Memory B cell (primary cell): ENCODE data around the gene MRRF.

Source experiments
- ATAC-seq: fragments of 150-1000 bp; cut with Tn5 transposase; 2 replicates; pipeline ENCODE4 v1.10.0; 2021; ENCODE audit warnings: low read depth, mild to moderate bottlenecking, moderate library complexity
- DNase-seq, 2 donors: peaks; one replicate each; pipeline ENCODE4 v3.0.0; 2022; ENCODE audit warnings: low spot score in 2 of 2
- H3K27ac Mint-ChIP-seq: one replicate; pipeline ENCODE4 v1.8.0; 2022; ENCODE audit warnings: mild to moderate bottlenecking, moderate library complexity, mixed read lengths
- H3K27me3 Mint-ChIP-seq: one replicate; pipeline ENCODE4 v1.8.0; 2022; ENCODE audit warnings: mixed read lengths
- H3K36me3 Mint-ChIP-seq: one replicate; pipeline ENCODE4 v1.8.0; 2022; ENCODE audit warnings: mild to moderate bottlenecking, mixed read lengths
- H3K4me1 Mint-ChIP-seq: one replicate; pipeline ENCODE4 v1.8.0; 2022; ENCODE audit warnings: mixed read lengths
- H3K4me3 Mint-ChIP-seq: one replicate; pipeline ENCODE4 v1.8.0; 2022; ENCODE audit warnings: mild to moderate bottlenecking, moderate library complexity, mixed read lengths
- H3K9me3 Mint-ChIP-seq: one replicate; pipeline ENCODE4 v1.8.0; 2022; ENCODE audit warnings: mixed read lengths

MRRF gene

GRCh38 chr9:122264360-122265148, at the start of gene MRRF, which contains the start of gene RBM18:
MRRF (plus strand) TSS chr9:122264882; CDS start chr9:122270892, 6,010 bp downstream.
RBM18 (minus strand) TSS chr9:122264840; CDS start chr9:122261492, 3,348 bp downstream.
- ATAC-seq, result peak; percentile 87
- Mint-ChIP-seq H3K36me3 (peaks cover 3% of the 10 kb centered on the region), H3K27me3 (no peaks in the 10 kb centered on the region), H3K9me3 (no peaks in the 10 kb centered on the region), H3K27ac (peak within 1 kb of the TSS; percentile 98), H3K4me1 (peaks cover 28% of the 10 kb centered on the region), H3K4me3 (peak within 1 kb of the TSS; percentile 99)
- peak; percentile 88 to 98 for DNase-seq

- H3K4me1 Mint-ChIP-seq, result peaks cover 15% of the 10 kb centered on the region
- DNase-seq (no peak), ATAC-seq (no peak)
- H3K27ac Mint-ChIP-seq, result no peak overlapping the region
- H3K27me3 Mint-ChIP-seq, result peaks cover 47% of the 10 kb centered on the region
- H3K4me3 Mint-ChIP-seq, result no peak overlapping the region
- no peaks in the 10 kb centered on the region for H3K36me3 Mint-ChIP-seq
- H3K9me3 Mint-ChIP-seq, result no peaks in the 10 kb centered on the region
Measured at GRCh38 chr9:122215663-122216062, 49.0 kb upstream of the MRRF start.

- H3K27me3 Mint-ChIP-seq, result peaks cover 47% of the 10 kb centered on the region
- peaks cover 15% of the 10 kb centered on the region for H3K4me1 Mint-ChIP-seq
- no peak overlapping the region for H3K4me3 Mint-ChIP-seq
- ATAC-seq (no peak), DNase-seq (no peak)
- H3K27ac Mint-ChIP-seq, result no peak overlapping the region
- H3K36me3 Mint-ChIP-seq, result no peaks in the 10 kb centered on the region
- no peaks in the 10 kb centered on the region for H3K9me3 Mint-ChIP-seq
Measured at GRCh38 chr9:122216138-122216797, 48.4 kb upstream of the MRRF start.

GRCh38 chr9:122216798-122217418, 47.8 kb upstream of the MRRF start:
- ATAC-seq (no peak), DNase-seq (no peak)
- H3K27ac Mint-ChIP-seq, result no peak overlapping the region
- H3K4me1 Mint-ChIP-seq, result peaks cover 15% of the 10 kb centered on the region
- no peaks in the 10 kb centered on the region for H3K9me3 Mint-ChIP-seq
- H3K4me3 Mint-ChIP-seq, result no peak overlapping the region
- no peaks in the 10 kb centered on the region for H3K36me3 Mint-ChIP-seq
- H3K27me3 Mint-ChIP-seq, result peaks cover 51% of the 10 kb centered on the region

- no peak overlapping the region for H3K4me3 Mint-ChIP-seq
- H3K9me3 Mint-ChIP-seq, result no peaks in the 10 kb centered on the region
Measured at GRCh38 chr9:122217640-122218039, 47.0 kb upstream of the MRRF start.

GRCh38 chr9:122218071-122218934, 46.4 kb upstream of the MRRF start:
- Mint-ChIP-seq H3K4me1 (peaks cover 14% of the 10 kb centered on the region), H3K9me3 (no peaks in the 10 kb centered on the region), H3K4me3 (peak overlapping the region; percentile 13), H3K36me3 (no peaks in the 10 kb centered on the region), H3K27me3 (peaks cover 50% of the 10 kb centered on the region), H3K27ac (no peak overlapping the region)
- ATAC-seq (no peak), DNase-seq (no peak)

More at GRCh38 chr9:122217640-122218039, 47.0 kb upstream of the MRRF start:
- DNase-seq, result no peak
- Mint-ChIP-seq H3K36me3 (no peaks in the 10 kb centered on the region), H3K27ac (no peak overlapping the region), H3K27me3 (peaks cover 52% of the 10 kb centered on the region), H3K4me1 (peaks cover 15% of the 10 kb centered on the region)
- ATAC-seq, result no peak

GRCh38 chr9:122218935-122219855, 45.5 kb upstream of the MRRF start:
- peak overlapping the region; percentile 72 for H3K4me3 Mint-ChIP-seq
- no peak for DNase-seq
- H3K27me3 Mint-ChIP-seq, result peaks cover 51% of the 10 kb centered on the region
- peaks cover 11% of the 10 kb centered on the region for H3K4me1 Mint-ChIP-seq
- no peak overlapping the region for H3K27ac Mint-ChIP-seq
- ATAC-seq, result peak; percentile 34
- H3K36me3 Mint-ChIP-seq, result no peaks in the 10 kb centered on the region
- no peaks in the 10 kb centered on the region for H3K9me3 Mint-ChIP-seq

GRCh38 chr9:122219856-122220672, 44.6 kb upstream of the MRRF start:
- DNase-seq (no peak), ATAC-seq (no peak)
- no peak overlapping the region for H3K4me3 Mint-ChIP-seq
- H3K27me3 Mint-ChIP-seq, result peaks cover 57% of the 10 kb centered on the region
- no peaks in the 10 kb centered on the region for H3K9me3 Mint-ChIP-seq
- H3K4me1 Mint-ChIP-seq, result peaks cover 11% of the 10 kb centered on the region
- no peak overlapping the region for H3K27ac Mint-ChIP-seq
- H3K36me3 Mint-ChIP-seq, result no peaks in the 10 kb centered on the region

GRCh38 chr9:122220673-122221182, 44.0 kb upstream of the MRRF start:
- Mint-ChIP-seq H3K36me3 (no peaks in the 10 kb centered on the region), H3K9me3 (no peaks in the 10 kb centered on the region), H3K27me3 (peaks cover 56% of the 10 kb centered on the region), H3K4me1 (peaks cover 11% of the 10 kb centered on the region), H3K27ac (no peak overlapping the region), H3K4me3 (no peak overlapping the region)
- no peak for ATAC-seq
- DNase-seq, result no peak

GRCh38 chr9:122221183-122221811, 43.4 kb upstream of the MRRF start:
- no peak for ATAC-seq
- H3K27ac Mint-ChIP-seq, result no peak overlapping the region
- H3K9me3 Mint-ChIP-seq, result no peaks in the 10 kb centered on the region
- peaks cover 51% of the 10 kb centered on the region for H3K27me3 Mint-ChIP-seq
- no peak overlapping the region for H3K4me3 Mint-ChIP-seq
- H3K36me3 Mint-ChIP-seq, result no peaks in the 10 kb centered on the region
- no peak for DNase-seq
- peaks cover 11% of the 10 kb centered on the region for H3K4me1 Mint-ChIP-seq

- Mint-ChIP-seq H3K4me1 (peaks cover 11% of the 10 kb centered on the region), H3K4me3 (no peak overlapping the region), H3K36me3 (no peaks in the 10 kb centered on the region), H3K27me3 (peaks cover 49% of the 10 kb centered on the region), H3K9me3 (no peaks in the 10 kb centered on the region), H3K27ac (no peak overlapping the region)
- no peak for ATAC-seq
- no peak for DNase-seq
Measured at GRCh38 chr9:122222791-122223190, 41.9 kb upstream of the MRRF start.

- no peak overlapping the region for H3K27ac Mint-ChIP-seq
- peaks cover 8% of the 10 kb centered on the region for H3K4me1 Mint-ChIP-seq
Measured at GRCh38 chr9:122223435-122223834, 41.2 kb upstream of the MRRF start.

More at GRCh38 chr9:122223435-122223834, 41.2 kb upstream of the MRRF start:
- ATAC-seq (no peak), DNase-seq (no peak)
- no peaks in the 10 kb centered on the region for H3K36me3 Mint-ChIP-seq
- no peaks in the 10 kb centered on the region for H3K9me3 Mint-ChIP-seq
- H3K4me3 Mint-ChIP-seq, result no peak overlapping the region
- peaks cover 44% of the 10 kb centered on the region for H3K27me3 Mint-ChIP-seq
